OCI-LY7 (cell line): ENCODE data around the gene NDUFV2. TPM values are rescaled to one million over a fixed set of nuclear protein-coding genes. Genes with fewer than 3 reads are reported as not detected.

ENCODE experiments used
- BruUV-seq: library from RNA; stranded (reverse); fragments of 400-500 nt; replicated peaks from 2 replicates; lab custom pipeline; 2021; lab: Mats Ljungman, UMichigan
- CTCF ChIA-PET: fragments of 300-600 bp; sonication (Branson Sonifier 250); formaldehyde crosslinking; loops from one replicate; lab custom pipeline; 2022; ENCODE audit warnings: antibody characterized with exemption; ENCODE audit not compliant: unreplicated experiment; lab: Charles Lee
- POLR2A ChIA-PET: fragments of 300-600 bp; sonication (Branson Sonifier 250); formaldehyde crosslinking; loops from one replicate; lab custom pipeline; 2022; ENCODE audit warnings: antibody characterized with exemption; lab: Charles Lee
- DNase-seq: peaks from one replicate; pipeline ENCODE4 v3.0.0-alpha.2; 2015; ENCODE audit warnings: low spot score
- H2AFZ ChIP-seq: fragments of 200-600 bp; sonication (generic), shearing (Covaris generic); 2 replicates; pipeline ENCODE4 v1.6.1; 2014; ENCODE audit warnings: mild to moderate bottlenecking, antibody characterized with exemption, low read length, moderate library complexity
- H3K27ac ChIP-seq: fragments of 200-600 bp; sonication (generic); 2 replicates; pipeline ENCODE4 v1.5.1; 2014; ENCODE audit warnings: mixed run types, low read depth, mild to moderate bottlenecking, moderate library complexity, low read length, inconsistent platforms; ENCODE audit not compliant: poor library complexity, severe bottlenecking
- H3K36me3 ChIP-seq: fragments of 200-600 bp; sonication (generic); 2 replicates; pipeline ENCODE4 v1.6.1; 2014; ENCODE audit warnings: mild to moderate bottlenecking, antibody characterized with exemption, low read length, moderate library complexity, mixed read lengths; ENCODE audit not compliant: insufficient read depth
- H3K4me1 ChIP-seq: fragments of 200-600 bp; sonication (generic); 2 replicates; pipeline ENCODE4 v1.5.1; 2014; ENCODE audit warnings: mild to moderate bottlenecking, low read length; ENCODE audit not compliant: insufficient read depth, poor library complexity, severe bottlenecking
- H3K4me2 ChIP-seq: fragments of 200-600 bp; sonication (generic); 2 replicates; pipeline ENCODE4 v1.6.1; 2014; ENCODE audit warnings: mild to moderate bottlenecking, low read length
- H3K4me3 ChIP-seq: fragments of 200-600 bp; sonication (generic); 2 replicates; pipeline ENCODE4 v1.5.1; 2014; ENCODE audit warnings: mild to moderate bottlenecking, low read depth, low read length; ENCODE audit not compliant: poor library complexity, severe bottlenecking
- H3K79me2 ChIP-seq: fragments of 200-600 bp; sonication (generic); 2 replicates; pipeline ENCODE4 v1.6.1; 2016; ENCODE audit warnings: low read depth, mild to moderate bottlenecking, low read length, moderate library complexity, mixed read lengths; ENCODE audit not compliant: insufficient read depth
- H3K9me2 ChIP-seq: fragments of 200-600 bp; sonication (generic); 2 replicates; pipeline ENCODE4 v1.6.1; 2016; ENCODE audit warnings: mild to moderate bottlenecking, low read length, mixed read lengths; ENCODE audit not compliant: insufficient read depth
- H3K9me3 ChIP-seq: fragments of 200-600 bp; sonication (generic); 2 replicates; pipeline ENCODE4 v1.6.1; 2014; ENCODE audit warnings: mild to moderate bottlenecking, mixed run types, low read length, mixed read lengths
- H4K20me1 ChIP-seq: fragments of 200-600 bp; sonication (generic); 2 replicates; pipeline ENCODE4 v1.6.1; 2014; ENCODE audit warnings: mild to moderate bottlenecking, antibody characterized with exemption, low read length, moderate library complexity, mixed read lengths; ENCODE audit not compliant: insufficient read depth
- CTCF ChIP-seq: fragments of 200-600 bp; sonication (generic); conservative IDR thresholded peaks from 2 replicates; pipeline ENCODE4 v1.5.1; 2014; ENCODE audit warnings: mild to moderate bottlenecking, antibody characterized with exemption, low read length, moderate library complexity, mixed read lengths
- EZH2phosphoT487 ChIP-seq: fragments of 200-600 bp; sonication (generic); IDR thresholded peaks from 2 replicates; pipeline ENCODE4 v1.6.1; 2018; ENCODE audit warnings: low read depth, borderline replicate concordance, mild to moderate bottlenecking, mixed run types, antibody characterized with exemption, low read length, moderate library complexity, mixed read lengths
- intact Hi-C: fragments of 100-400 bp; cut with micrococcal nuclease; formaldehyde crosslinking; loops from one replicate; pipeline ENCODE4 v1.10.0; 2022; ENCODE audit not compliant: unreplicated experiment
- total RNA-seq, 2 experiments: library from RNA; depleted of rRNA in 1 of 2; stranded (reverse); fragments of >200 nt in 1 of 2; shearing (Covaris generic) in 1 of 2; gene quantifications; 2 replicates each; pipeline ENCODE4 v1.2.3, GENCODE V29; 2014 to 2022

Gene NDUFV2
- total RNA-seq, 2 experiments from 2014 or later: 185 to 201 TPM

DNA sequence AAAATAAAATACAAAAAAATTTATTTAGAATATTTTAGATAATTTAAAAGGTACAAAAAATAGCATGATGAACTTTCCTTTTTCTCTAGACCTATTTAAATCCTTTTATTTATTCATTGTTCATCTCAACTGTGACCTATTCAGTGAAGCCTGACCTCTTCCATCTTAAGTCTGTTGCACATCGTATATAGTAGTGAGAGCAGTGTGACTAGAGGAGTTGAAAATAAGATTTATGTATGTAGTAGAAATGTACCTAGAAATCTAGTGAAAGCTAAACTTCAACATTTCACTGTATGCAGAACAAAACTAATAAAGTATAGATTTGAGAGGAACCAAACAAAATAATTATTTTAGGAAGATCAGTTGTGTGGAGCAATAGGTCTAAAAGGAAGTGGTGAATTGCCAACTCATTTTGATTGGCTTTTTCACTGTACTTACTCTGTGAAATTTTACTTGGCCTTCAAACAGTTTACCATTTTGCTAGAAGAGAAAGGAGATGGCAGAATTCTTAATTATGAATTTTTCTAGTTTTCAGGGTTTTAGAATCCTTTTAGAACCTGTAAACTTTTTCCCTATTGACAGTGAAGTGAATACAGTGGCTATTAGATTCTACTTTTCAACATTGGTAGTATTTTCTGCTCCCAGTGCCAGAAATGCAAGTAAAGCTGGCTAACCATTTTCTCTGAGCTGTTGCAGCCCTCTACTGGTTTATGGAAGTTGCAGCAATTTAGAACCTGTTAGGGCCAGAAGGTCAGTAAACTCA is 45.1 kb downstream of the NDUFV2 start:
- POLR2A ChIA-PET: interaction anchor here (0.6 kb wide), 1 partner anchor 43 kb away, joined by 3 read pairs; no protein-coding TSS in a partner anchor
- BruUV-seq: no TSS peak
- intact Hi-C loops: loop anchor here (1.0 to 5.0 kb wide), 4 partner anchors 74 to 535 kb away; no protein-coding TSS in a partner anchor
- Histone ChIP-seq H3K9me2 (no peaks in the 10 kb centered on the region), H3K9me3 (0 out of 2 replicates have a peak, but pooled peaks cover 5% of the 10 kb centered on the region), H3K4me2 (peak overlapping the region; percentile 68), H2AFZ (no peak overlapping the region), H3K4me1 (peaks cover 53% of the 10 kb centered on the region), H3K4me3 (peak overlapping the region; percentile 33), H4K20me1 (no peaks in the 10 kb centered on the region; the same call in 1 of the 2 replicates), H3K27ac (peak overlapping the region; percentile 70), H3K36me3 (peaks cover 8% of the 10 kb centered on the region), H3K79me2 (peaks cover 100% of the 10 kb centered on the region)
- TF ChIP-seq EZH2phosphoT487 (no peak), CTCF (peak; percentile 98)
- DNase-seq: peak; percentile 80
- CTCF ChIA-PET: no interaction called here

- no peaks in the 10 kb centered on the region for H3K9me2 ChIP-seq
- no peak for DNase-seq
- ChIA-PET CTCF (no interaction called here), POLR2A (no interaction called here)
- H3K4me2 ChIP-seq: peak overlapping the region; percentile 68; the same call in 1 of the 2 replicates
- TF ChIP-seq CTCF (no peak; the same call in 1 of the 2 replicates), EZH2phosphoT487 (no peak)
- peaks cover 100% of the 10 kb centered on the region for H3K79me2 ChIP-seq
- H3K4me3 ChIP-seq: no peak overlapping the region
- no peak overlapping the region for H2AFZ ChIP-seq
- H3K27ac ChIP-seq: peak overlapping the region; percentile 70
- H3K4me1 ChIP-seq: peaks cover 53% of the 10 kb centered on the region
- H3K36me3 ChIP-seq: peaks cover 4% of the 10 kb centered on the region
- no TSS peak for BruUV-seq
- intact Hi-C loops: loop anchor here (1.0 to 5.0 kb wide), 4 partner anchors 75 to 536 kb away; no protein-coding TSS in a partner anchor
- H4K20me1 ChIP-seq: no peaks in the 10 kb centered on the region; the same call in 1 of the 2 replicates
- no peaks in the 10 kb centered on the region for H3K9me3 ChIP-seq
Measured at GRCh38 chr18:9148203-9148552, 45.7 kb downstream of the NDUFV2 start.
